Measurements from ENCODE around the gene TP53. TPM values are rescaled to one million over a fixed set of nuclear protein-coding genes. Genes with fewer than 3 reads are reported as not detected.

Gene TP53
- total and polyA plus RNA-seq, 9 of the 15 experiments (the other 6 are each of a cell fraction or from before 2014, with no cell fraction given): 2.8 to 14.0 (median 7.1) TPM

DNA sequence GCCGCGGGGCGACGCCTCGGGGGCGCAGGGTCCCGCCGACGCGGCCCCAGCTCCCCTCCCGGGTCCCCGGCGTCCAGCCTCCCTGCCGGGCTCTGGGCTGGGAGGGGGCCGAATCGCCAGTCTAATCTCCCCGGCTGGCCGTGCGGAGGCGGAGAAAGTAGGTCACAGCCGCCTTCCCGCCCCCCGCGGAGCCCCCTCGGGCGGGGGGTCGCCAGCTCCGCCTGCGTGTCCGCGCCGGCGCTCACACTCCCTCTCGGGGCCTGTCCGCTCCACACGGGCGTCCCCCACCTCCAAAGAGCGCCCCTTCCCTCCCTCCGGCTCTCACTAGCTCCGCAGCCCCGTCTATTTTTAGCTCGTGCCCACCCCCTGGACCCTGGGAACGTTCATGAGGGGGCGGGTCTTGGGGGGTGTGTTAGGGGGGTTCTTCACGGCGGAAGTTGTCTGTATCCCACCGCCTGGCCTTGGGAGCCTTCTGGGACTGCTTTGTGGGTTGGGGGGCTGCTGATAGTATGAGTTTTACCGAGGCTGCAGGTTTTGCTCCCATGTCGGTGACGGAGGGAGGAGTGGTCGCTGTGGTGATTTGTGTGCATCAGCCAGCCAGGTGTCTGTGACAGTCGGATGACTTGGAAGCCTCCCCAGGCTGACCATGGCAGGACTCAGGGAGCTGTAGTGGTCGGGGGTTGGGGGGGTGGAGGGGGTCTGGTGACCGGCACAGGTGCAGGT lies 35.5 kb downstream of the TP53 start (continued):
- TF ChIP-seq, protein P1, sequence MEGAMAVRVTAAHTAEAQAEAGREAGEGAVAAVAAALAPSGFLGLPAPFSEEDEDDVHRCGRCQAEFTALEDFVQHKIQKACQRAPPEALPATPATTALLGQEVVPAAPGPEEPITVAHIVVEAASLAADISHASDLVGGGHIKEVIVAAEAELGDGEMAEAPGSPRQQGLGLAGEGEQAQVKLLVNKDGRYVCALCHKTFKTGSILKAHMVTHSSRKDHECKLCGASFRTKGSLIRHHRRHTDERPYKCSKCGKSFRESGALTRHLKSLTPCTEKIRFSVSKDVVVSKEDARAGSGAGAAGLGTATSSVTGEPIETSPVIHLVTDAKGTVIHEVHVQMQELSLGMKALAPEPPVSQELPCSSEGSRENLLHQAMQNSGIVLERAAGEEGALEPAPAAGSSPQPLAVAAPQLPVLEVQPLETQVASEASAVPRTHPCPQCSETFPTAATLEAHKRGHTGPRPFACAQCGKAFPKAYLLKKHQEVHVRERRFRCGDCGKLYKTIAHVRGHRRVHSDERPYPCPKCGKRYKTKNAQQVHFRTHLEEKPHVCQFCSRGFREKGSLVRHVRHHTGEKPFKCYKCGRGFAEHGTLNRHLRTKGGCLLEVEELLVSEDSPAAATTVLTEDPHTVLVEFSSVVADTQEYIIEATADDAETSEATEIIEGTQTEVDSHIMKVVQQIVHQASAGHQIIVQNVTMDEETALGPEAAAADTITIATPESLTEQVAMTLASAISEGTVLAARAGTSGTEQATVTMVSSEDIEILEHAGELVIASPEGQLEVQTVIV (CRISPR knock-in tag; IDR thresholded peaks at IDR 0.05; ENCODE audit: borderline replicate concordance): no peak
- no peak for TF ChIP-seq MXI1 (IDR thresholded peaks at IDR 0.05; ENCODE audit: low read depth, low read length)
- TF ChIP-seq ZNF384 (IDR thresholded peaks at IDR 0.05; ENCODE audit: low read depth, low read length): no peak
- no peak for TF ChIP-seq E2F5 (CRISPR knock-in tag; IDR thresholded peaks at IDR 0.05)
- TF ChIP-seq JUND (IDR thresholded peaks at IDR 0.05; ENCODE audit: borderline replicate concordance, low read depth, low read length): no peak
- no peak for TF ChIP-seq JUND (tag; IDR thresholded peaks at IDR 0.05; ENCODE audit: borderline replicate concordance, low read depth, low read length)
